ENCODE data around the gene ENTPD8.

ENTPD8 gene

GRCh38 chr9:137434498-137435380 is 6.4 kb downstream of the ENTPD8 start:
- no peak for TF ChIP-seq CTCF (IDR thresholded peaks at IDR 0.05)
- no peak overlapping the region for H3K27ac ChIP-seq
- H3K4me3 ChIP-seq: no peak overlapping the region
- DNase-seq (ENCODE audit: low spot score): no peak

- no peak for TF ChIP-seq CTCF (IDR thresholded peaks at IDR 0.05)
- DNase-seq (ENCODE audit: low spot score): no peak
- Histone ChIP-seq H3K27ac (no peak overlapping the region), H3K4me3 (no peak overlapping the region)
Observed at GRCh38 chr9:137433916-137434431, 7.2 kb downstream of the ENTPD8 start.

- Histone ChIP-seq H3K27ac (no peak overlapping the region), H3K4me3 (no peak overlapping the region)
- DNase-seq (ENCODE audit: low spot score): no peak
- TF ChIP-seq CTCF (IDR thresholded peaks at IDR 0.05): no peak
Observed at GRCh38 chr9:137433349-137433915, 7.7 kb downstream of the ENTPD8 start.

GRCh38 chr9:137432687-137433348 is 8.3 kb downstream of the ENTPD8 start:
- DNase-seq (ENCODE audit: low spot score): no peak
- no peak for TF ChIP-seq CTCF (IDR thresholded peaks at IDR 0.05)
- no peak overlapping the region for H3K4me3 ChIP-seq
- H3K27ac ChIP-seq: no peak overlapping the region

- Histone ChIP-seq H3K4me3 (no peak overlapping the region), H3K27ac (no peak overlapping the region)
- TF ChIP-seq CTCF (IDR thresholded peaks at IDR 0.05): no peak
- DNase-seq (ENCODE audit: low spot score): no peak
Observed at GRCh38 chr9:137431416-137431931, 9.7 kb downstream of the ENTPD8 start.

GRCh38 chr9:137430723-137431415 is 10.3 kb downstream of the ENTPD8 start:
- Histone ChIP-seq H3K27ac (no peak overlapping the region), H3K4me3 (no peak overlapping the region)
- TF ChIP-seq CTCF (IDR thresholded peaks at IDR 0.05): no peak
- DNase-seq (ENCODE audit: low spot score): no peak

All from coronary artery (tissue), 2 donors.